Upper lobe of right lung (tissue), 1 donor: ENCODE results near the gene KLRG1. TPM values are rescaled to one million over a fixed set of nuclear protein-coding genes. Genes with fewer than 3 reads are reported as not detected.

Source experiments
- ATAC-seq: fragments of 200-7000 bp; cut with Tn5 transposase; one replicate; pipeline ENCODE4 v1.9.1; 2020; ENCODE audit warnings: mild to moderate bottlenecking, moderate library complexity
- DNase-seq: peaks from one replicate; pipeline ENCODE4 v3.0.0-alpha.2; 2020
- H3K27ac ChIP-seq: fragments of 200-600 bp; one replicate; pipeline ENCODE4 v1.8.0; 2022
- H3K27me3 ChIP-seq: fragments of 200-600 bp; one replicate; pipeline ENCODE4 v1.8.0; 2022; ENCODE audit warnings: mild to moderate bottlenecking
- H3K36me3 ChIP-seq: fragments of 200-600 bp; one replicate; pipeline ENCODE4 v1.8.0; 2022
- H3K4me1 ChIP-seq: fragments of 200-600 bp; one replicate; pipeline ENCODE4 v1.8.0; 2022
- H3K4me3 ChIP-seq: fragments of 200-600 bp; one replicate; pipeline ENCODE4 v1.8.0; 2022; ENCODE audit warnings: mild to moderate bottlenecking
- H3K9me3 ChIP-seq: fragments of 200-600 bp; one replicate; pipeline ENCODE4 v1.8.0; 2022
- CTCF ChIP-seq: fragments of 200-600 bp; IDR thresholded peaks from one replicate; pipeline ENCODE4 v1.8.0; 2022; ENCODE audit warnings: antibody characterized with exemption
- intact Hi-C: fragments of 100-400 bp; cut with DNase I; formaldehyde crosslinking; loops from one replicate; pipeline ENCODE4 v1.11.0; 2022
- total RNA-seq: library from RNA; stranded (reverse); fragmentation: NEBNext Ultra II Directional; extraction: Animal tissue kit (Norgen Biotek cat#: 25700); gene quantifications from one replicate; pipeline ENCODE4 v1.2.1, GENCODE V29; 2021
- donor health status: DM: no; HTN: yes; CAD: no; lungs with severe emphysema.

Gene KLRG1
- total RNA-seq, 1 donor from 2014 or later = 3.3 TPM

DNA sequence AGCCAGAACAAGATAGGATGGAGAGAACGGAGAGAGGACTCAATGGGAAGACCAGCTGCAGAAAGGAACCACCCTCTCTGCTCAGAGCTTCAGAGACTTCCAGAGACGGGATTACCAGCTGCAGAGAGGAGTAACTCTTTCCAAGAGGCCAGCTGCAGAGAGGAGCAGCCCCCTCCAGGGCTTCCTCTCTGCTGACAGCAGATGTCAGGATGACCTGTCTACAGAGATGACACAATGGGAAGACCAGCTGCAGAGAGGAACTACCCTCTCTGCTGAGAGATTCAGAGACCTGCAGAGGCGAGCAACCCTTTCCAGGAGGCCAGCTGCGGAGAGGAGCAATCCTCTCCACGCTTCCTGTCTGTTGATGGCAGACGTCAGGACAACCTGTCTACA is 61.8 kb downstream of the KLRG1 start:
- intact Hi-C loops = no loop called here
- ATAC-seq = peak; percentile 58

GRCh38 chr12:9052610-9053009 is 63.3 kb downstream of the KLRG1 start:
- Histone ChIP-seq H3K36me3 (no peaks in the 10 kb centered on the region), H3K9me3 (no peaks in the 10 kb centered on the region), H3K4me3 (no peak overlapping the region), H3K27ac (no peak overlapping the region), H3K4me1 (no peaks in the 10 kb centered on the region), H3K27me3 (no peaks in the 10 kb centered on the region)
- ATAC-seq (no peak), DNase-seq (no peak)
- TF ChIP-seq CTCF = no peak
- intact Hi-C loops = no loop called here

More for the DNA sequence above, 61.8 kb downstream of the KLRG1 start:
- TF ChIP-seq CTCF = no peak
- Histone ChIP-seq H3K27me3 (no peaks in the 10 kb centered on the region), H3K4me3 (no peak overlapping the region), H3K36me3 (no peaks in the 10 kb centered on the region), H3K27ac (no peak overlapping the region), H3K9me3 (no peaks in the 10 kb centered on the region), H3K4me1 (no peaks in the 10 kb centered on the region)
- DNase-seq = no peak

Other genes with a start within 250 kb of the KLRG1 start
- not detected for gene A2ML1, start 166.9 kb upstream of the KLRG1 start, total RNA-seq
- 29.7 TPM for gene PHC1, start 75.0 kb upstream of the KLRG1 start, total RNA-seq
- gene M6PR, start 39.9 kb upstream of the KLRG1 start, total RNA-seq = 176 TPM
- gene A2M, start 126.4 kb downstream of the KLRG1 start, total RNA-seq = 2,772 TPM
- gene PZP, start 218.8 kb downstream of the KLRG1 start, total RNA-seq = 0.67 TPM